Right hindlimb (tissue), 1 donor: ENCODE results near the gene IMPG2.
A peak's percentile ranks its signal among the peaks of the same experiment; 100 is the strongest.
"Not testable (repeated sequence)": the region's sequence is repeated elsewhere in the genome, so short reads cannot be mapped to it uniquely, and the experiment has no call there.

Experiments used
- DNase-seq: peaks from one replicate; pipeline ENCODE4 v3.0.0-alpha.2; 2018

Gene IMPG2

GRCh38 chr3:101320475-101320874 is at the start of gene IMPG2:
Gene IMPG2 (minus strand): TSS chr3:101320575. CDS start chr3:101320372, 203 bp downstream.
- no peak for DNase-seq

DNA sequence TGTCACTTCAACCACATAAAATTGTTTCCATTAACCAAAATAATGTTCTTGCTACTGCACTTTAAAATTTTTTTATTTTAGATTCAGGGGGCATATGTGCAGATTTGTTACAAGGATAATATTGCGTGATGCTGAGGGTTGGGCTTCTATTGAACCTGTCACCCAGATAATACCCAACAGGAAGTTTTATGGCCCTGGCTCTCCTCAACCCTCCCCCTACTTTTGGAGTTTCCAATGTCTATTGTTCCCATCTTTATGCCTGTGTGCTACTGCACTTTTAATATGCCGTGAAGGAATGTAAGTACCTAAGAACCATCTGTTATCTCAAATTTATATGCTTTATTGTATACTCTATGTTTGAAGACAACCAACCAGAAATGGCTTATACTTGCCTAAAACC is 42.0 kb upstream of the IMPG2 start:
- no peak for DNase-seq

- DNase-seq = no peak
These were observed 31.5 kb upstream of the IMPG2 start for GRCh38 chr3:101351829-101352228.

DNA sequence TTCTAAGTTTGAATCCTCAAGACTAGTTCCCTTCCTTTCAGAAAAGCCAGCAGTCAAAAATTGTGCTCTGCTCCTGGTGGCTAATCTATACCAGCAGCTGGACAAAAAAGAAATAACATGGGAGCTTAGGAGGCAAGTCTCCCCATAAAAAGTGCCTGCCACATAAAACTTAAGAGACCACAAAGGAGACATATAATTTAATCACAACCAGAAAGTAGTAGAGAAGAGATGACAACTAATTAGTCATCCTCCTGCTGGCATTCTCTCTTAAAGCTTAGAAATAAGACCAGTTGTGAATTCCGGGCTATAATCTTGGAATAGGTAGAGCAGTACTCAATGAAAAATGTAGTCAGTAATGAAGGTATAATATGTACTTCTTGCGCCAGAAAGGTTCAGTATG is 20.2 kb upstream of the IMPG2 start:
- no peak for DNase-seq

- DNase-seq = no peak
These were observed 13.5 kb upstream of the IMPG2 start for GRCh38 chr3:101333883-101334282.

GRCh38 chr3:101329016-101329673 is 8.8 kb upstream of the IMPG2 start:
- DNase-seq = no peak

GRCh38 chr3:101325393-101326134 is 5.2 kb upstream of the IMPG2 start:
- no peak for DNase-seq

DNA sequence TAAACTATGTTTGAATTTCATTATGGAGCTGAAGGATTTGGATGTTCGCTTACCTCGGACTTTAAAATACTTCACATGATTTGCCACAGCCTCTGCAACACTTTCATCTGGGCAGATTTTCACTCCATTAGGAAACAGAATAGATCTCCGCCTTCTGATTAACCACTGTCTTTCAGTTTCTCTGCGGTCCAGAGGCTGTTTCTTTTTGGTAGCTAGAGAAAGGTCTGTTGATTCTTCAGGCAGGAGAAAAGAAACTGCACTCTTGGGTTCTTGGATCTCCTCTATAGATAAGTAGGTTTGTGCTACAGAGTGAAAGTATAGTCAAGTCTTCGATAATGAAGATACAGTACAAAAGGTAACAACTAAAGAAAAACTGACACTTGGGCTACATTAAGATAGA is 844 bp downstream of the IMPG2 start:
- no peak for DNase-seq

- DNase-seq = no peak
These were observed 7.8 kb downstream of the IMPG2 start for GRCh38 chr3:101312545-101312944.

DNA sequence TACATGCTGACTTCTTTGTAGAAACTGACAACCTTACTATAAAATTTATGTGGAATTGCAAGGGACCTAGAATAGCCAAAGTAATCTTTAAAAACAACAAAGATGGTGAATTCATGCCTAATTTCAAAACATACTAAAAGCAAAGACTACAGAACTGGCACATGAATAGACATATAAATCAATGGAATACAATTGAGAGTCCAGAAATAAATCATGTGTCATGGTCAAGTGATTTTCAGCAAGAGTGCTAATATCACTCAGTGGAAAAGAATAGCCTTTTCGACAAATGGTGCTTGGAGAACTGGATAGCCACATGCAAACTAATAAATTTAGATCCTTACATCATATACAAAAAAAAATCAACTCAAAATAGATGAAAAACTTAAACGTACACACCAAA is 8.7 kb downstream of the IMPG2 start:
- no peak for DNase-seq

DNA sequence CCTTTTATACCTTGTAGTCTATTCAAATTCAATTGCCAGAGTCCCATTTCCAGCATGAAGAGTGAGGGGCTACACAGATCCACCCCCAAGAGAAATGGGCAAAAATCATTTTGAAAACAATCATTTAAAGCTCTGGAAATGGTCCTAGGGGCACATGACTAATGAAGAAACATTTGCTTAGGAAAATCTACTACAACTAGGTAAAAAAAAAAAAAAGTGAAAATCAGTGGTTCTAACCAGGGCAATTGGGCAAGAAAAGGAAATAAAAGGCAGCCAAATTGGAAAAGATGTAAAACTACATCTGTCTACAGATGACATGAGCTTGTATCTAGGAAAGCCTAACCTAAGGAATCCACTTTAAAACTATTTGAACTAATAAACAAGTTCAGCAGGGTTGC is 9.4 kb downstream of the IMPG2 start:
- no peak for DNase-seq

GRCh38 chr3:101308147-101308772 is 12.1 kb downstream of the IMPG2 start:
- not testable (repeated sequence) for DNase-seq

GRCh38 chr3:101303836-101304235 is 16.5 kb downstream of the IMPG2 start:
- no peak for DNase-seq

GRCh38 chr3:101303089-101303731 is 17.2 kb downstream of the IMPG2 start:
- no peak for DNase-seq

GRCh38 chr3:101300073-101300472 is 20.3 kb downstream of the IMPG2 start:
- no peak for DNase-seq

GRCh38 chr3:101292027-101292426 is 28.3 kb downstream of the IMPG2 start:
- no peak for DNase-seq

GRCh38 chr3:101288294-101288693 is 32.1 kb downstream of the IMPG2 start:
- DNase-seq = no peak

- no peak for DNase-seq
These were observed 35.6 kb downstream of the IMPG2 start for GRCh38 chr3:101284757-101285156.

- DNase-seq = peak; percentile 52
These were observed 38.8 kb downstream of the IMPG2 start for GRCh38 chr3:101281521-101282030.

DNA sequence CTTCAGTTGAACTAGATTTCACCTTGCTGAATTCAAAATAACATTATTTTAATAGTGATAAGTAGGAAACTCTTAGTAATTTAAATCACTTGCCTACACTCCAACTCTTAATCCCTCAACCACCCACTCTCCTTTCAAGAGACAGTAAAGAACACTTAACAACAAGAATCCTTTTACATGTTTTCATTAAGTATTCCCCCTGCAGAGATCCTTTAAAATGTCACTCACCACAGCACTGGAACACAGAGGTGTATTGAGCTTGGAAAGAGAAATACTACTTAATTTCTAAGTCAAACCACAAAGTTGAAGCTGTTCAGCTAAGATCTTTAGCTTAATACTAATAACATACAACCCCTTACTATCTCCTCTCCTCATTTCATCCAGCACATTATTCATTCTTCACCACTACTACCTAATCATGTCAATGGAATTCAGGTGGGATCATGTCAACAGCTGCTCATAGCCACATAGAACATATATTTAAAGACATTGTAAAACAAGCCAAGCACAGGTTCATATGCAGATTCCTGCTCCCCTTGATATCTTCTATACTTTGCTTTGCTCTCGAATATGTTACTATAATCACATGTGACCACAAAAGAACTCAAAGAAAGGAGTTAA is 40.5 kb downstream of the IMPG2 start:
- no peak for DNase-seq

DNA sequence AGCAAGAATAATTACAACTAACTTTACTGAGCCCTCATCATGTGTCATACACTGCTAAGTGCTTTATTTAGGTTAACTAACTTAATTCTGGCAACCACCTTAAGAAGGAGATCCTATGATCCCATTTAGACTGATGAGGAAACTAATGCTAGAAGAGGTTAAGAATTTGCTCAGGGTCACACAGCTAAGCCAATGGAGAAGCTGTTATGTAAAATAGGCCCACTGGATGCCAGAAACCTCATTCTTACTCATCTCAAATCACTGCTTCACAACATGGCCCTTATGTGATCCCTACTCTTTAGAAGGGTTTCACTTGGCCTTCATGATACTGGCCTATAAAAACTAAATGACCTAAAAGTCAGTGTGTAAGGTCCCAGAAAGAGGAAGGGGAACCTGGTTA is 41.2 kb downstream of the IMPG2 start:
- DNase-seq = no peak

DNA sequence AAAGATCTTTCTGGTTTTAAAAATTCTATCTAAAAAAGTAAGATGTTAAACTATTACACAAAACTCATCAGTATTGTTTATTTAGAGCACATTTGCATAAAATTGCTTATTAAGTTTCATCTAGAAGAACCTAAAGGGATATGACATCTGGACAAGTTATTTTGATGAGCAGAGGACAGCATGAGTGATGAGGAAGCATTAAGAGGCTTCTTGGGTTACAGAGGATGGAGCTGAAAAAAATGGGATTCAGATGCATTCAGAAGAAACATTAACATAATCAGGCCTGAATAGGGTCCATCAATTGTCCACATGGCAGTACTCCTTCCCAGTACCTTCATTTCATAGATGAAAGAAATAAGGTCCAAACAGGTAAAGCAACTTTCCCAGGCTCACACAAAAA is 41.6 kb downstream of the IMPG2 start:
- no peak for DNase-seq

GRCh38 chr3:101273608-101274007 is 46.8 kb downstream of the IMPG2 start:
- no peak for DNase-seq
